Fibroblast of skin of left quadriceps (primary cell): Measurements from ENCODE around the gene C16orf95.

Experiments used
- DNase-seq, 2 experiments: peaks; one replicate each; pipeline ENCODE4 v3.0.0-alpha.2; 2013; ENCODE audit warnings: low read depth in 2 of 2

Gene C16orf95

DNA sequence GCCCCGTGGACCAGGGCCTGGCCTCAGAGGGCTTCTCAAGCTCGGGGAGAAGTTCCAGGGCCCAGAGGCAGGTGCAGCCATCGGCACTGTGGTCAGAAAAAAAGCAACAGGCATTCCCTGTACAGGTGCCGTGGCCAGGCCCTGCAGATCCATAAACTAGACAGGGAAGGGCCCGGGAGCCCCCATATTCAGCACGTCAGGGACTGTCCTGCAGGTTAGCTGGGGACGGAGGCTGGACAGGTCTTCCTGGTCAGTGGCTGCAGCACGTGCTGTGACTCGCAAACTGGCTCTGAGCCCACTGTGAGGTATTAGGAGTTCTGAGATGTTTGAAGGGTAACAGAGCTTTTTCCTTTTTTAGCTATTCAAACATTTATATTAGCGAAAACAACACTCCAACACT is 15.0 kb upstream of the C16orf95 start:
- no peak for DNase-seq

DNA sequence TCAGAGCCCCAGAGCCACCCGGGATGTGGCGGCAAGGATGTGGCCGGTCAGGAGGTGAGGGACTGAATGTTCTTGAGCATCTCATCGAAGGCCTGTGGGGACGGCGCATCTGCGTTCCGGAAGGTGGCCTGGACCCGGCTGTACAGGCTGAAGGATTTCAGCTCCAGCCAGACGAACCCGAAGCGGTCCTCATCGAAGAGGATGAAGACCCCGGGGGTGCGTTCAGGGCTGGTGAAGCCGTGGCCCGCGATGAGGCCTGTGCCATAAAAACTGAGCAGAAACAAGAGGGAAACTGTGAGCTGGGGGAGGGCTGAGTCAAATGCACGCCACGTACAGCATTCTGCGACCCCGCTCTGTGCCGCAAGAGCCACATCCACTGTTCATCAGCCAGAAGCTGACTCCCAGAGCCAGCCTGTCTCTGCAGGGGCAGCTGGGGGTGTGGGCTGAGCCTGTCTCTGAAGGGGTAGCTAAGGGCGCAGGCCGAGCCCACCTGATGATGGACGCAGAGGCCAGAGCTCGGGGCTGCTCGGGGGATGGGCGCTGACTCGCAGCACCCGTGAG is 14.1 kb upstream of the C16orf95 start:
- no peak for DNase-seq

DNA sequence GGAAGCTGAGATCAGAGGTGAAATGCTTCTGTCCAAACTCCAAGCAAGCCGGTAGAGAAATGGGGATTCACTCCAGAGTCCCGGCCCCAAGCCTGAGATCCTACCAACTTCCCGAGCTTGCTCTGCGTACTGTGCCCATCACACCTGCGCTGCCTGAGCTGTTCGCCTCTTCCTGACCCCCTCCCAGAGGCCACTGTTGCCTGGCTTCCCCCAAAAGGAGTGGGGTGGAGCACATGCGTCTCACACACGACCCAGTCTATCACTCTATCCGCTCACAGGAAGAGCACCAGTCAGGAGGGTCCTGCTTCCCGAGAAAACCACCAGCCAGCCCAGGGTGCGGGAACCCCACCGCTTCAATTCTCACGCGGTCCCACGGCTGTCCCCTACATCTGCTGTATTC is 13.5 kb upstream of the C16orf95 start:
- no peak for DNase-seq

DNA sequence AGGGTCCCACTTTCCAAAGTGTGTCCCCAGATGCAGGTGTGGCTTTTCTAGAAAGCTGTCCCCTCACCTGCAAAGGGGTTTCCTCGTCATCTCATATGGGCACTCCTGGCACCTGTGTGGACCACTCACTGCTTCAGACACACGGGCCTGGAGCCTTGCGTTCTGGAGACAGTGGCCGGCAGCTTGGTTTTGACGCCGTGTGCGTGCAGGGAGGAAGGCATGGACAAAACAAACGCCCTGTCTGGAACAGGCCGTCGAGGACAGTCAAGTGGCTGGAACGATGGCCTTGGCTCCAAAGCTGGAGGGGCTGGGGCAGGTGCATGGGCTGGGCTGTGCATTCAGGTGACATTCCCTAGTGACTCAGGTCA is 13.0 kb upstream of the C16orf95 start:
- DNase-seq: no peak

DNA sequence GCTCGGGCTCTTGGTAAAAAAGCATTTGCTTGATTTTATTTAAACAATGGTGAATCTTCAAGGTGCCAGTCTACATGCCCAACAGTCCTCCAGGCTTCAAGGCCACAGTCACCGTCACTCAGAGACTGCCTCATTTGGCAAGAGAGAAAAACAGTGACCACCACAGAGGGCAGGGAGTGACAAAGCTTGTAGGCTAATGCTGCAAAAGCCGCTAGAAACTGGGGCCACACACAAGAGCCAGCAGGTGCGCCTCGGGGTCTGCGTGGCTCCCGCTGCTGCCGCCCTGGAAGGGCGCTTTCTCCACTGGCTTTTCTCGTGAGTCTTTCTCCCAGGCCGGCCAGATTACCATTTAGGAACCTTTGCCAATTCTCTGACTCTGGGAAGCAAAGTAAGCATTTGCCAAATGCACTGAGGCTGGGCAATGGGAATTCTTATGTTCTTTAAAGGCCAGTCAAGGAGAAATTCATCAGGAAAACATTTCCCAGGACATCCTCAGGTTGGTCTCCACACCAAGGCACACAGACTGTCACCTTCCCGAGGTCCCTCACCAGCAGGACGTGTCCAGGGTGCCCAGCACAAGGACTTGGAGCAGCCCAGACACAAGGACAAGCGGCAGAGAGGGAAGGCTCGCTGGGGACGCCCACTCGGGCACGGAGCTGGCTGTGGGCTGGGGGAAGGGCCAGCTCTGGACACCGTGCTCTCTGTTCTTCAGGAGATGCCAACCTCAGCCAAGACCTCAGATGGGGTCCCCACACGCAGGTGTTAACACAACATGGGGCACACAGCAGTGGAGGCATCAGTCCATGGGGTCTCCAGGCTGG is 12.5 kb upstream of the C16orf95 start:
- DNase-seq: no peak

DNA sequence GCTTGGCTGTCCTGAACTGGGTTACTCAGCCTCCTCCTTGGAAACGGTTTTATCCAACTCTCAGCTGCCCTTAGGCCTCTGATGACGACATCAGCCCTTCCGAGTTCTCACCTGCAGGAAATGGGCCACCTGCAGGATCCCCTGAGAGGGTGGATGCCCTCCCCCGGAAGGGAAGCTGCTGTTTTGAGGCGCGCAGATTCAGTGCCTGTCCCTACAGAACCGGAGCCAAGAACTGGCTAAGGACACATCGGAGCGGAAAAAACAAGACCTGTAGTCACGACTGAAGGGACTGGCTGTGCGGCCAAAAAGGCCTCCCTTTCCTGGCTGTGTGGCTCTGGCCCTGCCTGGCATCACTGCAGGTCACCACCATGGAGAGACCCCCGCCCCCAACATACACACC is 11.7 kb upstream of the C16orf95 start:
- DNase-seq: no peak

DNA sequence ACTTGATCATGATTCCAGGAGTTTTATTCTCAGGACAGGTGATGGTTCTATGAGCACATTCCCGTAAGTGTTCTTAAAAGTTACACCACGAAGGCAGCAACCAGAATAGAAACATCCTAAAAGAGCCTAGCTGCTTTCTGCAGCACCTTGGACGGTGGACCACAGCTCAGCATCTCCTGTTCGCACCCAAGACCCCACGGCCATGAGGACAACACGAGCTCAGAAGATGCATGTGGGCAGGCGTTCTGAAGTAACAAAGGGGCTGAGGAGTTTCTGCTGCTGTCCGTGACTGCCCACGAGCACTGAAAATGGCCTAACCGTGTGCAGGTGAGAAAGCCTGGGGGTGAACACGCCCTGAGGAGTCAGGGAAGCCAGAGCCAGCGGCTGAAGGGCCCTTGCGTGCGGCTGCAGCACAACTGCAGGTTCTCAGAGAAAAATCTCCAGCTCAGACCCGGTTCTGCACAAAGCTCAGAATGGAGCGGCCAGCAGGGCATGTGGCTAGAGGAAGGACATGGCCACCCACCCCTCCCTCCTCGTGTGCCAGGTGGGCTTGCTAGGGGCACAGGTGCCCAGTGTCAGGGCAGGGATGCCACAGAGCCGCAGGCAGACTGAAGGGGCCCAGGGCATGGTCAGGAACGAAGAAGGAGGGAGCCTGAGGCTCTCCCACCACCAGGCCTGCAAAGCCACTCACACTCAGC is 10.8 kb upstream of the C16orf95 start:
- DNase-seq: no peak

DNA sequence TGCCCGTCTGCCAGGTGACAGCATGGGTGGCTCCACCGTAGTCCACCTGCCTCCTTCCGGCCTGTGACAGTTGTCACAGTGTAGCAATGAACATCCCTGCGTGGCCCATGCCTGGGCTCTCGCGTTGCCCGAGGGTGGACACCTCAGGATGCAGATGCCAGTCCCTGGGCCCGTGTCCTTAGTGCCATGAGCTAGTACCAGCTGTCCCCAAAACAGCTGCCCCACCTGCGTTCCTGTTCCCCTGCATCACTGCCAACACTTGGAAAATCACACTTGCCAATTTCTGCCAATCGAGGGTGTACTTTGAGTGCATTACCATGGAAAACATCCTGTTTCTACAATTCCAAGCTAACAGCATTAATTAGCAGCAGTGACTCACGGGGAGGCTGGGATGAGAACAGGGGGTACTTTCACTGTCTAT is 9.0 kb upstream of the C16orf95 start:
- DNase-seq: no peak

DNA sequence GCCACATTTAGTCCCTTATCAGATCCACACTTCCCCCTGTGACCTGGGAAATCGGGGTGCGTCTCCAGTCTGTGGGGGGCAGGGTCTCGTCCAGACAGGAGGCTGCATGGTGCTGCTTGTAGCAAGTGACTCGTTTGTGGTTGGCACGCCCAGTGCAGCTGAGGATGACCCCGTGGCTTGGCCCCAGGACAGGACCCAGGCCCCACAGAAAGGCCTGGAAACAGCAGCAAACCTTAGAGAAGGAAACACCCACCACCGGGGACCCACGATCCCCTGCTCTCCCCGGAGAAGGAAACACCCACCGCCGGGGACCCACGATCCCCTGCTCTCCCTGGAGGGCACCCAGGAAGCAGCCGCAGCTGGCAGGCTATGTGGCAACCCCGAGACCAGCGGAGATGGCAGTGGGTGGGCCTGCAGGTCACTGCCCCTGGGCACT is 8.2 kb upstream of the C16orf95 start:
- DNase-seq: no peak

DNA sequence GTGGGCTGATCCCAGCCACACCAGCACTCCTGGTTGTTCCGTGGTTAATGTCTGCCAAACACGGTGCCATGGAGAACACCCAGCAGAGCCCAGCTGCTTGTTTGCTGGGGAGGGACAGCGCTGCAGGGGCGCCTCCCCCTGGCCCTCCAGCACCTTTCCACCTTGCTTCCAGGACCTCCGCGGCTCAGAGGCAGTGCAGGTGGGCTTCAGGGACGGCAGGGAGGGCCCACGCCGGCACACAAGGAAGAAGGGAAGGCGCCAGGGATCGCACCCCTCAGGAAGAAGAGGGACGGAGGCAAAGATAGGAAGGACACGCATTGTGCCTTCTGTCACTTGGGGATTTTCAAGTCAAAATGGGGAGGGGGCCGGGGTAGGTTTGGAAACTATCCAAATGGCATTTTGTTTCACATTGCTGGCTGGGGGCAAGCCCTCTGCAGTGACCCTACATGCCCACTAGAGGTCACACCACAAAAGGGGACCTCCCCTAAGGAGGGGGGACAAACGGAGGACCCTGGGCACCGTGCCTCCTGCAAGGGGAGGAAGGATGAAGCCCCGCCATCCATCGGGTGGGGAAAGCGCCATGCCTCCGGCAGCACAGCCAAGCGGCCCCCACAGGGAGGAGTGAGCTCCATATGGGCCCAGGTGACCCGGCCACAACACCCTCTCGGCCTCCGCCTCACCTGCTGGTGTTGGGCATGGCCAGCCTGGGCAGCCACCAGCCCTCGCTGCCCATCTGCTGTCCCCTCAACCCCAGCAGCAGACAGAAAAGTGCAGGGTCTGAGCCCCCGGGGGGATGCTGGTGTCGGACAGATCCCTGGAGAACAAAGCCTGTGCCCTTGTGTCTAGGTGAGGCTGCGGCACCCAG is 7.5 kb upstream of the C16orf95 start:
- peak in 1 of 2 experiments; percentile 3 for DNase-seq

DNA sequence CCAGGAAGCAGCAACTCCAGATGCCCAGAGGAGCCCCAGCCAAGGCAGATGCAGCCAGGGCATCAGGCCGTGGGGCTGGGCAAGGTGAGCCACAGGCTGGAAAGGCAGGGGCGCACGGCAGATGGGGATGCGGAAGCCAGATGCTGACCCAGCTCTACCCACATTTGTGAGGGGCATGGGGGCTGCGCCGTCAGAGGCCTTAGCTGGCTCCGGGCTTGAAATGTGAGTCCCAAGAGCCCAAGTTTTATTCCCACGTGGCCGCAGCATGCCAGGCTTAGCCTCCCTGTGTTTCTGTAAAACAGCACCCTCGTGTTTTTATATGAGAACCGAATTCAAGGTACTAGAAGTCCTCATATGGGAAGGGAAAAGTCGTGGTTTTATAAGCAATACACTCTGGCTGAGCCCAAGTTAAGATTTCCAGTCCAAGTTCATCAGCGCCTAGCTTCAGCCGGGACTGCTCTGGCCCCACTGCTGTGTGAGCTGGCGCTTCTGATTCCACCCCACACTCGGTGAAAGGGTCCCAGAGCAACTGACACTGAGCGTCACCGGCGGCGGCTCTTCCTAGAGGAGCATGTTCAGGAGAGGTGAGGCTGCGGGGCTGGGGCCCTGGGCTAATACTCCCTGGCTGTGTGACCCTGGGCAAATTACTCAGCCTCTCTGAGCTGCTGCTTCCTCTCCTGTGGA is 6.7 kb upstream of the C16orf95 start:
- DNase-seq: no peak

DNA sequence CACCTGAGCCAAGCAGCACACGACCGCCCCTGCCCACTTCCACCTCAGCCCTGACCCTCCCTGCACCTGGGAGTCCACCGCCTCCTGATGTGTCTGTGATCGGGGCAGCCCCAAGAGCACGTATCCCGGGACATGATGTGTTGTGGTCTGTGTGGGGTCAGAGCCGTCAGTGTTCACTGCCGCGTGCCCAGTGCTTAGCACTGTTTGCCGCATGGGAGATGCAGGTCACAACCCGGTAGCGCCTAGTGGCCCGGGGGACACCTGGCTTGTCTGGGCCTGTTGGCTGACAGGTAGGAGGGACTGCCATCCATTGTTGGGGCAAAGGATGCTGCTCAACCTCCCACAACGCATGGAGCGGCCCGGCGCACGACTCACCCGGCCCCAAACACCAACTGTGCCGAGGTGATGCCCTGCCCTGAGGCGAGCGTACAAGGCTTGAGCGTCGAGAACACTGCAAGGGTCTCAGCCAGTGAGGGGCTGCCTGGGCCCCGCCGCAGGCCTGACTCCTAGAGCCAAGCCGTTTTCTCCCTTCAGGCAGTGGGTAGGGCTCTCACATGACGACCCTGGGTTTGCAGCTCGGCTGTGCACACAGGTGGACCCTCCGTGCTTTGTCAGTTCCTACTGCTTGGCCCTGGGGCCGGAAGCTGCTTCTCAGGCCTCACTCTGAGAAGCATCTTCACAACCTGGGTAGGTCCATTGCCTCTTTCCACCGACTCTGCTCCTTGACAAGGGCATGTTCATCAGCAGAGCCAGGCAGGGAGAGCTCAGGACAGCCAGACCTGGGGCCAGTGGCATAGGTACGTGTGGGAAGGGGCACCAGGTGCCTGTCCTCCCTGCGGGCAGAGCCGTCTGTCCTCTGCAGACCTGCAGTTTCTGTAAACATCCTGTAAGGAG is 5.9 kb upstream of the C16orf95 start:
- no peak for DNase-seq

DNA sequence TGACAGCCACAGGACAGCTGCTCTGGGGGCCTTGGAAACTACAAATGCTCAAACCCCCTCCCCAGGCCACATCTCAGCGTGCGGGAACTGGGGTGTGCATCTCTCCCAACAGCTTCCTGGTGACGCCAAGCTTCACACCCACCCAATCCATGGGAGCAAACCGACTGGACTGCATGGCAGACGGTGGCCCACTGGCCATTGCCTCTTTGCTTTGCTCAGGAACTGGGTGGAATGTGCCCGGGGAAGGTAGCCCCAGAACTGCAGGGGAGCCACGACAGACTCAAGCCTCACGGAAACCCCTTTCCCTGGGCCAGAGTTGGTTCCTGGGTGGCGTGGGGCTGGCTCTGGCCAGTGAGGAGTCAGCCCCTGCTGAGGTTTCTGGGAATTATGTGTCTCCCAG is 5.2 kb upstream of the C16orf95 start:
- DNase-seq: no peak

DNA sequence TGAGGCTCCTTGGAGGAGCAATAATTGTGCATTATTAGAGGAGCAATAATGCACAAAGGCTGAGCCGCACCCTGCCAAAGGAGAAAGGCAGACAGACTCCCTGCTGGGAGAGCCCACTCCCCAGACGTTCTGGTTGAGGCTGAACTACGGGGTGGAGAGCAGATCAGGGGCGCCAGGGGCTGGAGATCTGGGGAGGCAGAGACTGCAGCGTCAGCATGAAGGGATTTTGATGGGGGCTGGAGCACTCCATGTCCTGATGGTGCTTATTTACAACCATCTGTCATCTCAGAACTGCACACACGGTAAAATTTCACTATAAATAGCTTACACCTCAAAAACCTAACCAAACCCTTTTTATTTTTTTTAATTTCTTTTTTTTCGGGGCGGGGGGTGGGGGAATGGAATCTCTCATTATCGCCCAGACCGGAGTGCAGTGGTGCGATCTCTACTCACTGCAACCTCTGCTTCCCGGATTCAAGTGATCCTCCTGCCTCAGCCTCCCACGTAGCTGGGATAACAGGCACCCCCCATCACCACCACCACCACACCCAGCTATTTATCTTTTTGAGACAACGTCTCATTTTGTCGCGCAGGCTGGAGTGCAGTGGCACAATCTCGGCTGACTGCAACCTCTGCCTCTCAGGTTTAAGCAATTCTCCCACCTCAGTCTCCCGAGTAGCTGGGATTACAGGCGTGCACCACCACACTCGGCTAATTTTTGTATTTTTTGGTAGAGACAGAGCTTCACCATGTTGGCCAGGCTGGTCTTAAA is 4.3 kb upstream of the C16orf95 start:
- DNase-seq: no peak

DNA sequence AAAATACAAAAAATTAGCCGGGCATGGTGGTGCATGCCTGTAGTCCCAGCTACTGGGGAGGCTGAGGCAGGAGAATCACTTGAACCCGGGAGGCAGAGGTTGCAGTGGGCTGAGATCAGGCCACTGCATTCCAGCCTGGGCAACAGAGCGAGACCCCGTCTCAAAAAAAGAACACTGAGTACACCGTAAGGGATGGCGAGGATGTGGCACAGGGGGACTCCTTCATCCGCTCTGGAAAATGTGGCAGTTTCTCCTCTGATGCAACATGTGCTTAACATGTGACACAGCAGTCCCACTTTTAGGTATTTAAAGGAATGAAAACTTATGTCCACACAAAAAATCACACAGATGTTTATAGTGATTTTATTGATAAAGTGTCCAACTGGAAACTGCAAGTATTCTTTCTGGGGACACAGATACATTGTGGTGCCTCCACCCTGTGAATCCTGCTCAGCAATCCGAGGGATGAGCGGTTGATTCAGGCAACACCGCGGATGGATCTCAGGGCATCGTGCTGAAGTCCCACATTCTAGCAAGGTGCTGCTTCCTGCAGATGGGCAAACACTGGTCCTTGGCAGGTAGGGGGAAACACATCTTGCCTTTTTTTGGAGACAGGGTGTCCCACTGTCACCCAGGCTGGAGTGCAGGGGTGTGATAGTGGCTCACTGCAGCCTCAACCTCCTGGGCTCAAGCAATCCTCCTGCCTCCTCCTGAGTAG is 3.5 kb upstream of the C16orf95 start:
- no peak for DNase-seq

DNA sequence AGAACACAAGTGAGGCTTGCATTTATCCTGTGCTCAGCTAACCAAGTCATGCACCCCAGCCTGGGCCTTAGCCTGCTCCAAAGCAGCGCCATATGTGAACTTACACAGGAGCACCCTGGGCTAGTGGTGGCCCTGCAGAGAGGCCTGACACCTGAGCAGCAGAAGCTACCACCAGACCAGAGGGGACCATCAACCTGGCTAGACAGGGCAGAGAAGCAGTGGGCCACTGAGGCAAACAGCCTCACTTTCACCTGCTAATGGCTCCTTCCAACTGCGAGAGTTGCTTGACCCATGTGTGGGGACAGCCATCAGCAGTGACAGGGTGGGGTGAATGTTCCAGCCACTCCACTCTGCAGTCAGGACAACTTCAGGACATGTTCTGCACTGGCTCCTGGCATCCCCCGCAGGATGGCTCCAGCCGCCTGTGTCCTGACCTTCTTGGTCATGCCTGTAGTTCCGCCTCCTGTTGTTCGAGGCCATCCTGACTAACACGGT is 2.9 kb upstream of the C16orf95 start:
- DNase-seq: no peak

DNA sequence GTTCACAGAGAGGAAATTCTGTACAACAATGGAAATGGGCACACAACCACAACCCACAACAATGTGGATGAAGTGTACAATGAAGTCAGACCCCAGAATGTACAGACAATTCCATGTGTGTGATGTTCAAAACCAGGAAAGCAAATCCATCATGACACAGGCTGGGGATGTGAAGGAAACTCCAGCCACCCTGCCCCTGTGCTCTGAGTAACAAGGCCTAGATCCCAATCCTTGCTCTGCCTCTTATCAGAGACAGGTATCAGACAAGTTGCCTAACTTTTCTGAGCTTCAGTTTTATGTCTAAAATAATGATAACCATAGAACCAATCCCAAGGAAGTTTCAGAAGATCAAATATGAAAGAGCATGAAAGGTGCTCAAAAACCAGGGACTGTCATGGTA is 1.8 kb upstream of the C16orf95 start:
- DNase-seq: no peak

DNA sequence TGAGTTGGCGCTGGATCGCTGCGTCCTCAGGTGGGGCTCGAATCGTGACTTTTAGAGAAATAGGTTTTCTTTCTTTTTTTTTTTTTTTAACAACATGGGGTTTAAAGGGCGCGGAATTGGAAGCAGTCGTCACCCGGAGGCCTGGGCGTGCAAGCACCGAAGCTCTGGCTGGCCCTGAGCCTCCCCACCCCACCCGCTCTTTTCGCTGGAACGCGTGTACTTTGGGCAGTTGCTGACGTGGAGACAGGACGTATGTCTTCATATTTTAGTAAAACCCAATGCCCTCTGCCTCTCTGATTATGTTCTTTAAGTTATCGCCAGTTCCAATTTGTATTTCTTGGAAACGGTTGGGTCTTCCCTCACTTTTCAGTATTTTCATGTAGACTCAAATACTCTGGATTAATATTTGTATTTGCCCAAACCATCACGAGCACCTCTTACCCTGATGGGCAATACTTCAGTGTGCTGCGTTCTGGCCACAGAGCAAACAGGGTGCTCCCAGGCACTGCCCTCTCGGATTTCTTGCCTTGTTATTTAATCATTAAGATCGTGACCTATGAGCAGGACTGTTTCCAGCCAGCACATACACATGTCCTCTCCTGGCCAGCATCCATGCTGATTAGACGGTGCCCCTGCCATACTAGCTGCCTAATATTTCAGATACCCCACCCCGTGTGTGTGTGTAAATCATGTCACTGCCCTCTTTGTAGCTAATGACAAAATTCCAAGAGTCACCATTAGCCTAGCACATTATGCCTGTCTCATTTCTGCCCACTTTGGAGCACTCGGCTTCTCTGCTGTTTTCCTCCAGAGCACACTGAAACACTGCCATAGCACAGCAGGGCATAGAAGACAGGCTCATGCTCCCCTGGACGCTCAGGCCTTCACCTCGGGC is 805 bp upstream of the C16orf95 start:
- peak in 1 of 2 experiments; percentile 13 for DNase-seq
